SK-N-MC (cell line): ENCODE measurements around the gene PIAS4.

ENCODE experiments used
- EZH2 ChIP-seq: fragments of 200-600 bp; sonication (generic); IDR thresholded peaks from one replicate; pipeline ENCODE4 v1.6.1; 2017; ENCODE audit warnings: antibody characterized with exemption
- FOXP2 ChIP-seq: optimal IDR thresholded peaks from 2 replicates; pipeline ENCODE3; 2011; ENCODE audit warnings: mild to moderate bottlenecking, moderate library complexity; ENCODE audit not compliant: insufficient read depth; ENCODE audit errors: extremely low read length, control extremely low read depth

- no peak for TF ChIP-seq EZH2
- TF ChIP-seq FOXP2, result no peak
These were observed 51.3 kb downstream of the PIAS4 start for GRCh38 chr19:4058693-4059452.
